SK-N-SH (cell line): ENCODE data around the gene ABLIM1. TPM values are rescaled to one million over a fixed set of nuclear protein-coding genes. Genes with fewer than 3 reads are reported as not detected.

Experiments used
- CTCF ChIA-PET: fragments of 300-600, 350-600 bp; formaldehyde crosslinking; extraction: SDS; loops from one replicate; lab custom pipeline; 2021; lab: Yijun Ruan, JAX
- POLR2A ChIA-PET: fragments of 350-600 bp; sonication (Branson Sonifier 250); formaldehyde crosslinking; extraction: SDS; loops from one replicate; lab custom pipeline; 2020; ENCODE audit warnings: antibody characterized with exemption, inconsistent platforms; lab: Yijun Ruan, JAX
- DNase-seq: peaks from one replicate; pipeline ENCODE4 v3.0.0; 2012
- H2AFZ ChIP-seq: fragments of 200-600 bp; sonication (generic); 2 replicates; pipeline ENCODE4 v1.8.1; 2016; ENCODE audit warnings: antibody characterized with exemption, mild to moderate bottlenecking, low read depth
- H3F3A ChIP-seq: fragments of 200-600 bp; sonication (generic); replicated peaks from 2 replicates; pipeline ENCODE3; 2016; ENCODE audit warnings: antibody characterized with exemption, mild to moderate bottlenecking; ENCODE audit not compliant: insufficient read depth
- H3K27ac ChIP-seq, 2 experiments: fragments of 200-500 bp in 1 of 2; fragments of 200-600 bp in 1 of 2; sonication (Bioruptor generic) in 1 of 2; sonication (generic), shearing (Covaris generic) in 1 of 2; 2 replicates each; pipeline versions ENCODE4 v1.5.1 to v1.6.1; 2014 to 2016; ENCODE audit warnings: low read depth in 2 of 2, inconsistent platforms in 1 of 2, low read length in 1 of 2, mild to moderate bottlenecking in 1 of 2, mixed read lengths in 1 of 2
- H3K27me3 ChIP-seq: fragments of 200-600 bp; sonication (generic), shearing (Covaris generic); 2 replicates; pipeline ENCODE4 v1.6.1; 2016; ENCODE audit warnings: mixed run types; ENCODE audit not compliant: insufficient read depth
- H3K36me3 ChIP-seq, 2 experiments: fragments of 200-500 bp in 1 of 2; fragments of 200-600 bp in 1 of 2; sonication (Bioruptor generic) in 1 of 2; sonication (generic) in 1 of 2; replicated peaks in 1 of 2; 2 replicates each; pipeline versions ENCODE3 to v1.5.1; 2014 to 2016; ENCODE audit warnings: low read length in 1 of 2, mild to moderate bottlenecking in 1 of 2; ENCODE audit not compliant: insufficient read depth in 2 of 2, control insufficient read depth in 1 of 2
- H3K4me1 ChIP-seq, 2 experiments: fragments of 200-500 bp in 1 of 2; fragments of 200-600 bp in 1 of 2; sonication (Bioruptor generic) in 1 of 2; sonication (generic), shearing (Covaris generic) in 1 of 2; 2 replicates each; pipeline versions ENCODE4 v1.5.1 to v1.6.1; 2014 to 2016; ENCODE audit warnings: low read depth in 1 of 2, low read length in 1 of 2, mixed run types in 1 of 2; ENCODE audit not compliant: insufficient read depth in 2 of 2, control insufficient read depth in 1 of 2
- H3K4me2 ChIP-seq: fragments of 200-600 bp; sonication (generic), shearing (Covaris generic); 2 replicates; pipeline ENCODE4 v1.6.1; 2017; ENCODE audit warnings: mixed run types
- H3K4me3 ChIP-seq, 2 experiments: fragments of 200-500 bp in 1 of 2; fragments of 200-600 bp in 1 of 2; sonication (Bioruptor generic) in 1 of 2; sonication (generic), shearing (Covaris generic) in 1 of 2; 2 replicates each; pipeline versions ENCODE4 v1.5.1 to v1.8.1; 2014 to 2016; ENCODE audit warnings: low read depth in 2 of 2, inconsistent platforms in 1 of 2, low read length in 1 of 2, mild to moderate bottlenecking in 1 of 2, mixed read lengths in 1 of 2, moderate library complexity in 1 of 2
- H3K79me2 ChIP-seq: fragments of 200-600 bp; sonication (generic); 2 replicates; pipeline ENCODE4 v1.8.1; 2017; ENCODE audit warnings: mild to moderate bottlenecking; ENCODE audit not compliant: insufficient read depth
- H3K9ac ChIP-seq: fragments of 200-600 bp; sonication (generic); 2 replicates; pipeline ENCODE4 v1.6.1; 2017; ENCODE audit warnings: mixed run types
- H3K9me2 ChIP-seq: fragments of 200-600 bp; sonication (generic); 2 replicates; pipeline ENCODE4 v1.6.1; 2017; ENCODE audit warnings: mixed run types
- H3K9me3 ChIP-seq: fragments of 200-600 bp; sonication (generic); 2 replicates; pipeline ENCODE4 v1.6.1; 2017; ENCODE audit warnings: mixed run types, mild to moderate bottlenecking, moderate library complexity
- H4K20me1 ChIP-seq: fragments of 200-600 bp; sonication (generic); 2 replicates; pipeline ENCODE4 v1.6.1; 2017; ENCODE audit warnings: mild to moderate bottlenecking, mixed run types; ENCODE audit not compliant: insufficient read depth
- EP300 ChIP-seq, 2 experiments: IDR thresholded peaks; 2 replicates each; pipeline versions ENCODE4 v1.4.0 to v1.6.1; 2012; ENCODE audit warnings: borderline replicate concordance in 1 of 2, low read depth in 1 of 2, low read length in 1 of 2
- FOSL2 ChIP-seq: IDR thresholded peaks from 2 replicates; pipeline ENCODE4 v1.4.0; 2012; ENCODE audit warnings: low read depth, mild to moderate bottlenecking, moderate library complexity, borderline replicate concordance
- MEF2A ChIP-seq: IDR thresholded peaks from 2 replicates; pipeline ENCODE4 v1.4.0; 2012; ENCODE audit warnings: low read depth, borderline replicate concordance
- MXI1 ChIP-seq: IDR thresholded peaks from 2 replicates; pipeline ENCODE4 v1.6.1; 2012; ENCODE audit warnings: mild to moderate bottlenecking, low read depth, low read length, improper control_type of control experiment
- NFIC ChIP-seq: IDR thresholded peaks from 2 replicates; pipeline ENCODE4 v1.4.0; 2012; ENCODE audit warnings: borderline replicate concordance
- NRF1 ChIP-seq: IDR thresholded peaks from 2 replicates; pipeline ENCODE4 v1.6.1; 2012; ENCODE audit warnings: low read depth, mild to moderate bottlenecking, low read length
- RCOR1 ChIP-seq: fragments of 150-350 bp; IDR thresholded peaks from 2 replicates; pipeline ENCODE4 v1.6.1; 2017; ENCODE audit warnings: antibody characterized with exemption, low read length
- RXRA ChIP-seq: IDR thresholded peaks from 2 replicates; pipeline ENCODE4 v1.4.0; 2012; ENCODE audit warnings: low read depth, mild to moderate bottlenecking, borderline replicate concordance
- SIN3A ChIP-seq: IDR thresholded peaks from 2 replicates; pipeline ENCODE4 v1.6.1; 2012; ENCODE audit warnings: low read depth, mild to moderate bottlenecking, low read length, moderate library complexity, borderline replicate concordance
- TEAD4 ChIP-seq: IDR thresholded peaks from 2 replicates; pipeline ENCODE4 v1.4.0; 2012; ENCODE audit warnings: mild to moderate bottlenecking, borderline replicate concordance; ENCODE audit not compliant: insufficient read depth
- WGBS: methylation state at CpG from one replicate; pipeline ENCODE4 v1.1.6; 2017; ENCODE audit warnings: low lambda C conversion rate; 5-methylcytosine and 5-hydroxymethylcytosine counted together
- polyA plus RNA-seq, 3 experiments: library from polyadenylated mRNA; depleted of rRNA; stranded (reverse); fragments of >200 nt; gene quantifications; 2 replicates each; pipeline ENCODE4 v1.2.3, GENCODE V29; 2012
- TF ChIP-seq, protein P1 (sequence below): fragments of 200-600 bp; sonication (generic); IDR thresholded peaks from 2 replicates; pipeline ENCODE4 v1.6.1; 2017; ENCODE audit warnings: antibody characterized with exemption, mild to moderate bottlenecking, moderate library complexity
- TF ChIP-seq, protein P2 (sequence below): fragments of 150-350 bp; IDR thresholded peaks from 2 replicates; pipeline ENCODE4 v1.6.1; 2017; ENCODE audit warnings: antibody characterized with exemption, low read length, low read depth, borderline replicate concordance
- TF ChIP-seq, protein P3 (sequence below): IDR thresholded peaks from 2 replicates; pipeline ENCODE4 v1.4.0; 2012; ENCODE audit warnings: low read depth, borderline replicate concordance
- TF ChIP-seq, protein P4 (sequence below): IDR thresholded peaks from 2 replicates; pipeline ENCODE4 v1.4.0; 2012; ENCODE audit warnings: low read depth, borderline replicate concordance

The ABLIM1 gene
- polyA plus RNA-seq, 1 of the 3 experiments (the other 2 are of a cell fraction), result 16.1 TPM

DNA sequence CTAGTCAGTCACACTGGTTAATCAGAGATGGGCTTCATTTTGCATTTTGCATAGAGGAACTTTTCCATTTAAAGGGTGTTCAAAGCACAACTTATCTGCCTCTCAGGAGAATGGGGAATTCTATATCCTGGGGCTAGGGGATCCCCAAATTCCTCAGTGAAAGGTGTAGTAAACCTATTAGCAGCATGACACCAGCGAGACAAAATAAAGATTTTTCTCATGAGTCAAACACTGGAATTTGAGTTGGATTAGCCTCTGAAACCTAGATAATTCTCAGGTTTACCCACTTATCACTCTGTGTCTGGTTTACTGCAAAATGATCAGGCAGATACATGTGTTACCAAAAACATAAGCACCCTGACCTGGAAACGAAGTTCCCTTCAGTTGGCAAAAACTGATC is 255.8 kb downstream of the ABLIM1 start:
- Histone ChIP-seq H3K79me2 (no peaks in the 10 kb centered on the region), H3K9ac (no peak overlapping the region), H3K4me3 (no peak overlapping the region), H3K4me2 (no peak overlapping the region), H3K9me2 (no peaks in the 10 kb centered on the region), H3F3A (no peaks in the 10 kb centered on the region), H3K27me3 (peaks cover 36% of the 10 kb centered on the region; the same call in 1 of the 2 replicates), H2AFZ (no peak overlapping the region), H3K27ac (no peak overlapping the region), H3K4me1 (peaks cover 0 to 7% of the 10 kb centered on the region in 2 experiments; a peak in 1 of 4 replicates), H3K9me3 (no peaks in the 10 kb centered on the region), H4K20me1 (no peaks in the 10 kb centered on the region), H3K36me3 (no peaks in the 10 kb centered on the region)
- ChIA-PET CTCF (interaction anchor here (0.9 to 4.3 kb wide), 2 partner anchors 69 to 98 kb away, joined by 4 to 30 read pairs; no protein-coding TSS in a partner anchor), POLR2A (no interaction called here)
- 63% methylated on average over 2 of the region's 2 CpGs for WGBS
- DNase-seq, result no peak
- TF ChIP-seq NFIC (no peak), RCOR1 (no peak), MEF2A (no peak), TEAD4 (no peak), EP300 (IDR thresholded peaks at IDR 0.05; ENCODE audit: borderline replicate concordance in 1 of 2, low read depth in 1 of 2, low read length in 1 of 2) (no peak), SIN3A (no peak), FOSL2 (no peak), NRF1 (no peak), RXRA (no peak), MXI1 (no peak)
- TF ChIP-seq, protein P1, sequence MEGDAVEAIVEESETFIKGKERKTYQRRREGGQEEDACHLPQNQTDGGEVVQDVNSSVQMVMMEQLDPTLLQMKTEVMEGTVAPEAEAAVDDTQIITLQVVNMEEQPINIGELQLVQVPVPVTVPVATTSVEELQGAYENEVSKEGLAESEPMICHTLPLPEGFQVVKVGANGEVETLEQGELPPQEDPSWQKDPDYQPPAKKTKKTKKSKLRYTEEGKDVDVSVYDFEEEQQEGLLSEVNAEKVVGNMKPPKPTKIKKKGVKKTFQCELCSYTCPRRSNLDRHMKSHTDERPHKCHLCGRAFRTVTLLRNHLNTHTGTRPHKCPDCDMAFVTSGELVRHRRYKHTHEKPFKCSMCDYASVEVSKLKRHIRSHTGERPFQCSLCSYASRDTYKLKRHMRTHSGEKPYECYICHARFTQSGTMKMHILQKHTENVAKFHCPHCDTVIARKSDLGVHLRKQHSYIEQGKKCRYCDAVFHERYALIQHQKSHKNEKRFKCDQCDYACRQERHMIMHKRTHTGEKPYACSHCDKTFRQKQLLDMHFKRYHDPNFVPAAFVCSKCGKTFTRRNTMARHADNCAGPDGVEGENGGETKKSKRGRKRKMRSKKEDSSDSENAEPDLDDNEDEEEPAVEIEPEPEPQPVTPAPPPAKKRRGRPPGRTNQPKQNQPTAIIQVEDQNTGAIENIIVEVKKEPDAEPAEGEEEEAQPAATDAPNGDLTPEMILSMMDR, result no peak
- TF ChIP-seq, protein P2, sequence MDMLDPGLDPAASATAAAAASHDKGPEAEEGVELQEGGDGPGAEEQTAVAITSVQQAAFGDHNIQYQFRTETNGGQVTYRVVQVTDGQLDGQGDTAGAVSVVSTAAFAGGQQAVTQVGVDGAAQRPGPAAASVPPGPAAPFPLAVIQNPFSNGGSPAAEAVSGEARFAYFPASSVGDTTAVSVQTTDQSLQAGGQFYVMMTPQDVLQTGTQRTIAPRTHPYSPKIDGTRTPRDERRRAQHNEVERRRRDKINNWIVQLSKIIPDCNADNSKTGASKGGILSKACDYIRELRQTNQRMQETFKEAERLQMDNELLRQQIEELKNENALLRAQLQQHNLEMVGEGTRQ, result no peak
- TF ChIP-seq, protein P3, sequence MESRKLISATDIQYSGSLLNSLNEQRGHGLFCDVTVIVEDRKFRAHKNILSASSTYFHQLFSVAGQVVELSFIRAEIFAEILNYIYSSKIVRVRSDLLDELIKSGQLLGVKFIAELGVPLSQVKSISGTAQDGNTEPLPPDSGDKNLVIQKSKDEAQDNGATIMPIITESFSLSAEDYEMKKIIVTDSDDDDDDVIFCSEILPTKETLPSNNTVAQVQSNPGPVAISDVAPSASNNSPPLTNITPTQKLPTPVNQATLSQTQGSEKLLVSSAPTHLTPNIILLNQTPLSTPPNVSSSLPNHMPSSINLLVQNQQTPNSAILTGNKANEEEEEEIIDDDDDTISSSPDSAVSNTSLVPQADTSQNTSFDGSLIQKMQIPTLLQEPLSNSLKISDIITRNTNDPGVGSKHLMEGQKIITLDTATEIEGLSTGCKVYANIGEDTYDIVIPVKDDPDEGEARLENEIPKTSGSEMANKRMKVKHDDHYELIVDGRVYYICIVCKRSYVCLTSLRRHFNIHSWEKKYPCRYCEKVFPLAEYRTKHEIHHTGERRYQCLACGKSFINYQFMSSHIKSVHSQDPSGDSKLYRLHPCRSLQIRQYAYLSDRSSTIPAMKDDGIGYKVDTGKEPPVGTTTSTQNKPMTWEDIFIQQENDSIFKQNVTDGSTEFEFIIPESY, result no peak
- TF ChIP-seq, protein P4, sequence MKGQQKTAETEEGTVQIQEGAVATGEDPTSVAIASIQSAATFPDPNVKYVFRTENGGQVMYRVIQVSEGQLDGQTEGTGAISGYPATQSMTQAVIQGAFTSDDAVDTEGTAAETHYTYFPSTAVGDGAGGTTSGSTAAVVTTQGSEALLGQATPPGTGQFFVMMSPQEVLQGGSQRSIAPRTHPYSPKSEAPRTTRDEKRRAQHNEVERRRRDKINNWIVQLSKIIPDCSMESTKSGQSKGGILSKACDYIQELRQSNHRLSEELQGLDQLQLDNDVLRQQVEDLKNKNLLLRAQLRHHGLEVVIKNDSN, result no peak
